ENCODE data around the gene OR2T6. TPM values are rescaled to one million over a fixed set of nuclear protein-coding genes. Genes with fewer than 3 reads are reported as not detected.
"Not testable (repeated sequence)": the region's sequence is repeated elsewhere in the genome, so short reads cannot be mapped to it uniquely, and the experiment has no call there.

The OR2T6 gene
- total RNA-seq, 1 donor from 2014 or later, result not detected

DNA sequence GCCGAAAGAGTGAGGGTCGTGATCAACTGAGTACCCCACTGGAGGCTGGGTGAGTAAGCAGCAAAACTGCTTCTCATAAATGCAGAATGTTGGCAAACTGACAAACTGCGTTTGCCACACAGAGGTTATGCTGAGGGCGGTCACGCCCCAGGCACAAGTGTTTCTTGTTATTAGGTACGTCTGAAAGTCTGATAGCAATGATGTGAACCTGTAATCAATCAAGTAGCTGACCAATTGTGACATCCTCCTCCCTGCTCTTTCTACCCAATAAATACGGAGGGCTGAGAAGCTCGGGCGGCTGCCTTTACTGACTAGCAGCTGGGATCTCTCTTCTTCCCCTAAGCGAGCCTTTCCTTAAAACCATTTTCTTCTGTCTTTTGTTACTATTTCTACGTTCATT, 56.1 kb downstream of the OR2T6 start:
- not testable (repeated sequence) for H3K4me1 ChIP-seq (ENCODE audit: control insufficient read depth in 3 of 3, insufficient read depth in 3 of 3, low read length in 3 of 3); H3K27me3 ChIP-seq (ENCODE audit: control insufficient read depth in 3 of 3, insufficient read depth in 3 of 3, low read length in 3 of 3); H3K27ac ChIP-seq (ENCODE audit: low read depth, low read length)

DNA sequence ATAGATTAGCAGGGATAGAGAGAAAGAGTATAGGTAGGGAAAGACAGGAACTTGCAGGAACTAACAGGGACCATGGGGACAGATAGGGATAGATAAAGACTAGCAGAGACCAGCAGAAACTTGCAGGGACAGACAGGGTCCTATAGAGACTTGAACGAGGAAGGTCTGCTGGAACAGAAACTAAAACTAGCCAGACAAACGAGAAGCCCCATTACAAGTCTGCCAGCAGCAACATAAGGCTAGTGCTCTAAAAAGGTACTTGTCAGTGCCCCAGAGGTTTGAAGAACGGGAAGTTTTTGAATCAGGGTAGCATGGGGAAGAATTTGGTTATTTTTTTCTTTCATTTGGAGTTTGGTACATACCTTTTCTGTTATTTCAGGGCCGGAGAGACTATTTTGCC, 56.7 kb downstream of the OR2T6 start:
- not testable (repeated sequence) for H3K4me3 ChIP-seq (ENCODE audit: low read length in 3 of 3); H3K9me3 ChIP-seq (ENCODE audit: control insufficient read depth in 3 of 3, low read length in 3 of 3); H3K4me1 ChIP-seq (ENCODE audit: control insufficient read depth in 3 of 3, insufficient read depth in 3 of 3, low read length in 3 of 3); H3K36me3 ChIP-seq (ENCODE audit: control insufficient read depth in 3 of 3, insufficient read depth in 3 of 3, low read length in 3 of 3); H3K9ac ChIP-seq (ENCODE audit: low read depth in 1 of 3, low read length in 3 of 3); H3K27ac ChIP-seq (ENCODE audit: low read depth, low read length); H3K27me3 ChIP-seq (ENCODE audit: control insufficient read depth in 3 of 3, insufficient read depth in 3 of 3, low read length in 3 of 3)

More for the DNA sequence above, 56.1 kb downstream of the OR2T6 start:
- not testable (repeated sequence) for H3K9ac ChIP-seq (ENCODE audit: low read depth in 1 of 3, low read length in 3 of 3); H3K9me3 ChIP-seq (ENCODE audit: control insufficient read depth in 3 of 3, low read length in 3 of 3); H3K36me3 ChIP-seq (ENCODE audit: control insufficient read depth in 3 of 3, insufficient read depth in 3 of 3, low read length in 3 of 3); H3K4me3 ChIP-seq (ENCODE audit: low read length in 3 of 3)

DNA sequence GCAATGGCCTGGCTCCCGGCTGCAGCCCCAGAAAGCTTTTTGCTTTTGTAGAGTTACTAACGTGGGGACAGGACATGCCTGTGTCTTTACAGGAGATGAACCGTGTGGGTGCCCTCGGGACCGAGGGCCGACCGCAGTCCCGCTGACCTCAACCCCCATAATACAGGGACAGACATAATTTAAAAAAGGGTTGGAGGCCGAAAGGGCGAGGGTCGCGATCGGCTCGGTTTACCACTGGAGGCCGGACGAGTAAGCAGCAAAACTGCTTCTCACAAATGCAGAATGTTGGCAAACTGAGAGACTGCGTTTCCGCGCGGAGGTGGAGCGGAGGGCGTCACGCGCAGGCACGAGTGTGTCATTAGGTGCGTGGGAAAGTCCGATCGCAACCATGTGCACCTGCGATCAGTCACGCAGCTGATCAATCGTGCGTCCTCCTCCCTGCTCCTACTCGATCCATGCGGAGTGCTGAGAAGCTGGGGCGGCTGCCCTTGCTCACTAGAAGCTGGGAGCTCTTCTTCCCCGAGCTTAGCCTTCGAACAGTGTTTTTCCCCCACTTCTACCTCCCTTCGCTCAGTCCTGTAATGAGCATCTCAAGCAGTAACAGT, 58.4 kb downstream of the OR2T6 start:
- not testable (repeated sequence) for H3K27me3 ChIP-seq (ENCODE audit: control insufficient read depth in 3 of 3, insufficient read depth in 3 of 3, low read length in 3 of 3); H3K4me1 ChIP-seq (ENCODE audit: control insufficient read depth in 3 of 3, insufficient read depth in 3 of 3, low read length in 3 of 3); H3K9me3 ChIP-seq (ENCODE audit: control insufficient read depth in 3 of 3, low read length in 3 of 3); H3K4me3 ChIP-seq (ENCODE audit: low read length in 3 of 3); H3K36me3 ChIP-seq (ENCODE audit: control insufficient read depth in 3 of 3, insufficient read depth in 3 of 3, low read length in 3 of 3); H3K9ac ChIP-seq (ENCODE audit: low read depth in 1 of 3, low read length in 3 of 3); H3K27ac ChIP-seq (ENCODE audit: low read depth, low read length)

DNA sequence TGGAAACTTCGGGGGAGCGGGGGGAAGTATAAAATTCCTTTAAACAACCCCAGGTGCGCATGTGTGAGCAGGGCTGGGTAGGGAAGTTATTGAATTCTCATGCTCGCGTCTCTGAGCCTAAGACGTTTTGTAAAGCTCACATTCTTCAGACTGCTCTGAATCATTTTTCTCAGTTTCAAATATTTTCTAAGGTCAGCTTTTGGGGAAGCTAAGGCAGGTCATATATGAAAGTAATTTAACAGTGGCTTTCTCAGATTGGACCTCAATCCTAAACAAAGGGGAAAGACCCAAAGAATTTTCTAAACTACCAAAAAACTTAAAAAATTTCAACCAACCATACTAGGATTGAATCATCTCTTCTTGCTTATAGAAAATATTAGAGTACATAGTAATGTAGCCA, 59.4 kb downstream of the OR2T6 start:
- H3K9ac ChIP-seq (ENCODE audit: low read depth in 1 of 3, low read length in 3 of 3); H3K27ac ChIP-seq (ENCODE audit: low read depth, low read length); H3K4me3 ChIP-seq (ENCODE audit: low read length in 3 of 3); H3K36me3 ChIP-seq (ENCODE audit: control insufficient read depth in 3 of 3, insufficient read depth in 3 of 3, low read length in 3 of 3); H3K4me1 ChIP-seq (ENCODE audit: control insufficient read depth in 3 of 3, insufficient read depth in 3 of 3, low read length in 3 of 3); H3K9me3 ChIP-seq (ENCODE audit: control insufficient read depth in 3 of 3, low read length in 3 of 3); H3K27me3 ChIP-seq (ENCODE audit: control insufficient read depth in 3 of 3, insufficient read depth in 3 of 3, low read length in 3 of 3): not testable (repeated sequence)

- H3K9me3 ChIP-seq (ENCODE audit: control insufficient read depth in 3 of 3, low read length in 3 of 3); H3K36me3 ChIP-seq (ENCODE audit: control insufficient read depth in 3 of 3, insufficient read depth in 3 of 3, low read length in 3 of 3); H3K27me3 ChIP-seq (ENCODE audit: control insufficient read depth in 3 of 3, insufficient read depth in 3 of 3, low read length in 3 of 3); H3K9ac ChIP-seq (ENCODE audit: low read depth in 1 of 3, low read length in 3 of 3); H3K27ac ChIP-seq (ENCODE audit: low read depth, low read length); H3K4me1 ChIP-seq (ENCODE audit: control insufficient read depth in 3 of 3, insufficient read depth in 3 of 3, low read length in 3 of 3); H3K4me3 ChIP-seq (ENCODE audit: low read length in 3 of 3): not testable (repeated sequence)
Measured at GRCh38 chr1:248436303-248436702, 60.8 kb downstream of the OR2T6 start.

DNA sequence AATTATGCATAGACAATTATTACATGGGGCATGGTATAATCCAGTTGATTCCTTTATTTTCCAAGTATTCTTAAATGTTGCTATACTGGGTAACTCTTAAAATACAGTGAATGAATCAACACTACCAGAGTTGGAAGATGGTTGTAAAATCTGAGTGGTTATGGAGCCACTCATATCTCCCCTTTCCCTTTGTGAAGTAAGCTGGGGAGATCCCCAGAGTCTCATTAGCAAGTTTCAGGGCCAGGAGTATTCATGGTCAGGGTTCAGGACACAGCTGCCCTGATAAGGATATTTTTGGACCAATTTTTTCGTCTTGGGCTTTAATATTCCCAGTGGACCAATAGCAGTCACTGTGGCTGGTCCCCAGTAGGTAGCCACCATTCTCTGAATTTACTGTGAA, 63.1 kb downstream of the OR2T6 start:
- H3K27me3 ChIP-seq (ENCODE audit: control insufficient read depth in 3 of 3, insufficient read depth in 3 of 3, low read length in 3 of 3); H3K9ac ChIP-seq (ENCODE audit: low read depth in 1 of 3, low read length in 3 of 3); H3K4me1 ChIP-seq (ENCODE audit: control insufficient read depth in 3 of 3, insufficient read depth in 3 of 3, low read length in 3 of 3); H3K36me3 ChIP-seq (ENCODE audit: control insufficient read depth in 3 of 3, insufficient read depth in 3 of 3, low read length in 3 of 3); H3K9me3 ChIP-seq (ENCODE audit: control insufficient read depth in 3 of 3, low read length in 3 of 3); H3K4me3 ChIP-seq (ENCODE audit: low read length in 3 of 3); H3K27ac ChIP-seq (ENCODE audit: low read depth, low read length): not testable (repeated sequence)

DNA sequence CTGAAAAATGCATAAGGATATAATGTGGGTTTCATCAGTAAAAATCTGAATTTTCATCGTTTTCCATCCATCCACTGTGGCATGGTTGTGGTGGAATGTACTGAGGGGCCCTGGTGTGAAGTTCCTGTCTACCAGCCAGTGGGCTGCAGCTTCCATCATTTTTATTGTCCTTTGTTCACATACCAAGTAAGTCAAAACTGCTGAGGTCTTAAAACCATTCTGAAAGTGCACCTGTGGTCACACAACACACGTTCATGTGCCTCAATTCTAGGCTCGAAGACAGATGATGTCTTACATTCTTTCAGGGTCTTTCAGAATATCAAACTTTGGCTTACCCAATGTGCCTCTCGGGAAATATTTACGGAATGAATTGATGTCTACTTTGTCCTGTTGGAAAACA, 63.7 kb downstream of the OR2T6 start:
- H3K36me3 ChIP-seq (ENCODE audit: control insufficient read depth in 3 of 3, insufficient read depth in 3 of 3, low read length in 3 of 3); H3K9ac ChIP-seq (ENCODE audit: low read depth in 1 of 3, low read length in 3 of 3); H3K4me1 ChIP-seq (ENCODE audit: control insufficient read depth in 3 of 3, insufficient read depth in 3 of 3, low read length in 3 of 3); H3K27me3 ChIP-seq (ENCODE audit: control insufficient read depth in 3 of 3, insufficient read depth in 3 of 3, low read length in 3 of 3); H3K27ac ChIP-seq (ENCODE audit: low read depth, low read length); H3K9me3 ChIP-seq (ENCODE audit: control insufficient read depth in 3 of 3, low read length in 3 of 3); H3K4me3 ChIP-seq (ENCODE audit: low read length in 3 of 3): not testable (repeated sequence)

Other genes starting within 250 kb of the OR2T6 start
- gene OR2M5, start 230.6 kb upstream of the OR2T6 start, total RNA-seq, result not detected
- gene OR2M2, start 200.9 kb upstream of the OR2T6 start, total RNA-seq, result not detected
- not detected for gene OR2M3, start 178.5 kb upstream of the OR2T6 start, total RNA-seq
- not detected for gene OR2M4, start 144.3 kb upstream of the OR2T6 start, total RNA-seq
- gene OR2T33, start 97.8 kb upstream of the OR2T6 start, total RNA-seq, result not detected
- not detected for gene OR2T12, start 72.3 kb upstream of the OR2T6 start, total RNA-seq
- not detected for gene OR2M7, start 51.2 kb upstream of the OR2T6 start, total RNA-seq
- gene OR14C36, start 27.0 kb upstream of the OR2T6 start, total RNA-seq, result not detected
- not detected for gene OR2T4, start 14.1 kb upstream of the OR2T6 start, total RNA-seq
- gene OR2T1, start 27.3 kb downstream of the OR2T6 start, total RNA-seq, result not detected
- not detected for gene OR2T2, start 69.9 kb downstream of the OR2T6 start, total RNA-seq
- not detected for gene OR2T3, start 97.6 kb downstream of the OR2T6 start, total RNA-seq
- gene OR2T5, start 112.8 kb downstream of the OR2T6 start, total RNA-seq, result not detected
- gene OR2G6, start 132.3 kb downstream of the OR2T6 start, total RNA-seq, result not detected
- not detected for gene OR2T29, start 187.0 kb downstream of the OR2T6 start, total RNA-seq
- gene OR2T34, start 199.0 kb downstream of the OR2T6 start, total RNA-seq, result not detected
- gene OR2T10, start 222.0 kb downstream of the OR2T6 start, total RNA-seq, result not detected